SK-N-SH (cell line): ENCODE measurements around the gene SNX32. TPM values are rescaled to one million over a fixed set of nuclear protein-coding genes. Genes with fewer than 3 reads are reported as not detected.

ENCODE experiments used
- CTCF ChIA-PET: fragments of 300-600, 350-600 bp; formaldehyde crosslinking; extraction: SDS; loops from one replicate; lab custom pipeline; 2021; lab: Yijun Ruan, JAX
- POLR2A ChIA-PET: fragments of 350-600 bp; sonication (Branson Sonifier 250); formaldehyde crosslinking; extraction: SDS; loops from one replicate; lab custom pipeline; 2020; ENCODE audit warnings: antibody characterized with exemption, inconsistent platforms; lab: Yijun Ruan, JAX
- DNase-seq: peaks from one replicate; pipeline ENCODE4 v3.0.0; 2012
- H2AFZ ChIP-seq: fragments of 200-600 bp; sonication (generic); 2 replicates; pipeline ENCODE4 v1.8.1; 2016; ENCODE audit warnings: antibody characterized with exemption, mild to moderate bottlenecking, low read depth
- H3F3A ChIP-seq: fragments of 200-600 bp; sonication (generic); replicated peaks from 2 replicates; pipeline ENCODE3; 2016; ENCODE audit warnings: antibody characterized with exemption, mild to moderate bottlenecking; ENCODE audit not compliant: insufficient read depth
- H3K27ac ChIP-seq, 2 experiments: fragments of 200-500 bp in 1 of 2; fragments of 200-600 bp in 1 of 2; sonication (Bioruptor generic) in 1 of 2; sonication (generic), shearing (Covaris generic) in 1 of 2; 2 replicates each; pipeline versions ENCODE4 v1.5.1 to v1.6.1; 2014 to 2016; ENCODE audit warnings: low read depth in 2 of 2, inconsistent platforms in 1 of 2, low read length in 1 of 2, mild to moderate bottlenecking in 1 of 2, mixed read lengths in 1 of 2
- H3K27me3 ChIP-seq: fragments of 200-600 bp; sonication (generic), shearing (Covaris generic); 2 replicates; pipeline ENCODE4 v1.6.1; 2016; ENCODE audit warnings: mixed run types; ENCODE audit not compliant: insufficient read depth
- H3K36me3 ChIP-seq, 2 experiments: fragments of 200-500 bp in 1 of 2; fragments of 200-600 bp in 1 of 2; sonication (Bioruptor generic) in 1 of 2; sonication (generic) in 1 of 2; replicated peaks in 1 of 2; 2 replicates each; pipeline versions ENCODE3 to v1.5.1; 2014 to 2016; ENCODE audit warnings: low read length in 1 of 2, mild to moderate bottlenecking in 1 of 2; ENCODE audit not compliant: insufficient read depth in 2 of 2, control insufficient read depth in 1 of 2
- H3K4me1 ChIP-seq, 2 experiments: fragments of 200-500 bp in 1 of 2; fragments of 200-600 bp in 1 of 2; sonication (Bioruptor generic) in 1 of 2; sonication (generic), shearing (Covaris generic) in 1 of 2; 2 replicates each; pipeline versions ENCODE4 v1.5.1 to v1.6.1; 2014 to 2016; ENCODE audit warnings: low read depth in 1 of 2, low read length in 1 of 2, mixed run types in 1 of 2; ENCODE audit not compliant: insufficient read depth in 2 of 2, control insufficient read depth in 1 of 2
- H3K4me2 ChIP-seq: fragments of 200-600 bp; sonication (generic), shearing (Covaris generic); 2 replicates; pipeline ENCODE4 v1.6.1; 2017; ENCODE audit warnings: mixed run types
- H3K4me3 ChIP-seq, 2 experiments: fragments of 200-500 bp in 1 of 2; fragments of 200-600 bp in 1 of 2; sonication (Bioruptor generic) in 1 of 2; sonication (generic), shearing (Covaris generic) in 1 of 2; 2 replicates each; pipeline versions ENCODE4 v1.5.1 to v1.8.1; 2014 to 2016; ENCODE audit warnings: low read depth in 2 of 2, inconsistent platforms in 1 of 2, low read length in 1 of 2, mild to moderate bottlenecking in 1 of 2, mixed read lengths in 1 of 2, moderate library complexity in 1 of 2
- H3K79me2 ChIP-seq: fragments of 200-600 bp; sonication (generic); 2 replicates; pipeline ENCODE4 v1.8.1; 2017; ENCODE audit warnings: mild to moderate bottlenecking; ENCODE audit not compliant: insufficient read depth
- H3K9ac ChIP-seq: fragments of 200-600 bp; sonication (generic); 2 replicates; pipeline ENCODE4 v1.6.1; 2017; ENCODE audit warnings: mixed run types
- H3K9me2 ChIP-seq: fragments of 200-600 bp; sonication (generic); 2 replicates; pipeline ENCODE4 v1.6.1; 2017; ENCODE audit warnings: mixed run types
- H3K9me3 ChIP-seq: fragments of 200-600 bp; sonication (generic); 2 replicates; pipeline ENCODE4 v1.6.1; 2017; ENCODE audit warnings: mixed run types, mild to moderate bottlenecking, moderate library complexity
- H4K20me1 ChIP-seq: fragments of 200-600 bp; sonication (generic); 2 replicates; pipeline ENCODE4 v1.6.1; 2017; ENCODE audit warnings: mild to moderate bottlenecking, mixed run types; ENCODE audit not compliant: insufficient read depth
- ELF1 ChIP-seq: IDR thresholded peaks from 2 replicates; pipeline ENCODE4 v1.4.0; 2012
- EP300 ChIP-seq, 2 experiments: IDR thresholded peaks; 2 replicates each; pipeline versions ENCODE4 v1.4.0 to v1.6.1; 2012; ENCODE audit warnings: borderline replicate concordance in 1 of 2, low read depth in 1 of 2, low read length in 1 of 2
- FOXM1 ChIP-seq: IDR thresholded peaks from 2 replicates; pipeline ENCODE4 v1.4.0; 2012; ENCODE audit warnings: low read depth, mild to moderate bottlenecking
- GABPA ChIP-seq: IDR thresholded peaks from 2 replicates; pipeline ENCODE4 v1.4.0; 2012; ENCODE audit warnings: low read depth, mild to moderate bottlenecking
- MEF2A ChIP-seq: IDR thresholded peaks from 2 replicates; pipeline ENCODE4 v1.4.0; 2012; ENCODE audit warnings: low read depth, borderline replicate concordance
- MXI1 ChIP-seq: IDR thresholded peaks from 2 replicates; pipeline ENCODE4 v1.6.1; 2012; ENCODE audit warnings: mild to moderate bottlenecking, low read depth, low read length, improper control_type of control experiment
- NFIC ChIP-seq: IDR thresholded peaks from 2 replicates; pipeline ENCODE4 v1.4.0; 2012; ENCODE audit warnings: borderline replicate concordance
- RCOR1 ChIP-seq: fragments of 150-350 bp; IDR thresholded peaks from 2 replicates; pipeline ENCODE4 v1.6.1; 2017; ENCODE audit warnings: antibody characterized with exemption, low read length
- RFX5 ChIP-seq: IDR thresholded peaks from 2 replicates; pipeline ENCODE4 v1.6.1; 2012; ENCODE audit warnings: mild to moderate bottlenecking, improper control_type of control experiment, low read length
- SIN3A ChIP-seq: IDR thresholded peaks from 2 replicates; pipeline ENCODE4 v1.6.1; 2012; ENCODE audit warnings: low read depth, mild to moderate bottlenecking, low read length, moderate library complexity, borderline replicate concordance
- SMC3 ChIP-seq: IDR thresholded peaks from 2 replicates; pipeline ENCODE4 v1.6.1; 2012; ENCODE audit warnings: low read depth, low read length, improper control_type of control experiment
- TAF1 ChIP-seq: IDR thresholded peaks from 2 replicates; pipeline ENCODE4 v1.6.1; 2012; ENCODE audit warnings: low read depth, mild to moderate bottlenecking, low read length, moderate library complexity, borderline replicate concordance
- WGBS: methylation state at CpG from one replicate; pipeline ENCODE4 v1.1.6; 2017; ENCODE audit warnings: low lambda C conversion rate; 5-methylcytosine and 5-hydroxymethylcytosine counted together
- polyA plus RNA-seq, 3 experiments: library from polyadenylated mRNA; depleted of rRNA; stranded (reverse); fragments of >200 nt; gene quantifications; 2 replicates each; pipeline ENCODE4 v1.2.3, GENCODE V29; 2012
- TF ChIP-seq, protein P1 (sequence below): fragments of 200-600 bp; sonication (generic); IDR thresholded peaks from 2 replicates; pipeline ENCODE4 v1.6.1; 2017; ENCODE audit warnings: antibody characterized with exemption, mild to moderate bottlenecking, moderate library complexity
- TF ChIP-seq, protein P2 (sequence below): fragments of 150-350 bp; IDR thresholded peaks from 2 replicates; pipeline ENCODE4 v1.6.1; 2017; ENCODE audit warnings: antibody characterized with exemption, low read length, low read depth, borderline replicate concordance
- TF ChIP-seq, protein P3 (sequence below): IDR thresholded peaks from 2 replicates; pipeline ENCODE4 v1.4.0; 2012; ENCODE audit warnings: low read depth

The SNX32 gene
- polyA plus RNA-seq, 1 of the 3 experiments (the other 2 are of a cell fraction) = 1.0 TPM

DNA sequence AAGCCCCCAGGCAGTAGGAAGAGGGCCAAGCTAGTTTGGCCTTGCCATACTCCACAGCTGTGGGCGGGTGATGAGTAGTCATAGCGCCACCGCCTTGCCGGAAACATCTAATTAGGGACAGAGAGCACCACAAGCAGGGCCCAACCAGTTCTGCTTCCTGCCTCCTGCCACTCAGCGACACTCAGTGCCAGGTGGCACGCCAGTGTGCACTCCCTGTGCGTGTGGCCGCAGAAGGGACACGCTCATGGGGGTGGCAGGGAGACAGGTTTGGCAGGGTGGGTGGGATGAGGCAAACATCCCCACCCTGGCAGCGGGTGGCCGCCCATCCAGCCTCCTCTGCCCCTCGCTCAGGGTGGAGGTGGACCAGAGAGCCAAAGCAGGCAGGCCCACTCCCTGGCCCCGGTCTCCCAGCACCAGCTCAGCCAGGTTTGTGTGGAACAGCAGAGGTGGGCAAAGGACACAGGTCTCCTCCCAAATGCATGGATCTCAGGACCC lies 42.0 kb upstream of the SNX32 start:
- H3K27ac ChIP-seq = no peak overlapping the region
- no peak overlapping the region for H3K4me2 ChIP-seq
- H3K9ac ChIP-seq = no peak overlapping the region
- WGBS = 93% methylated on average over 7 of the region's 13 CpGs
- ChIA-PET POLR2A (no interaction called here), CTCF (interaction anchor here (3.0 to 19.1 kb wide), 4 partner anchors 10 to 79 kb away, joined by 7 to 152 read pairs (median 31); partner anchors contain the start of genes AP5B1 and KAT5)
- no peaks in the 10 kb centered on the region for H3F3A ChIP-seq
- H3K4me1 ChIP-seq = no peaks in the 10 kb centered on the region; a peak in 1 of 4 replicates
- no peak overlapping the region for H2AFZ ChIP-seq
- H3K27me3 ChIP-seq = peaks cover 27% of the 10 kb centered on the region
- no peak overlapping the region for H3K4me3 ChIP-seq
- no peaks in the 10 kb centered on the region for H3K9me2 ChIP-seq
- peak; percentile 33 for DNase-seq
- no peaks in the 10 kb centered on the region for H3K9me3 ChIP-seq
- no peaks in the 10 kb centered on the region for H3K79me2 ChIP-seq
- no peaks in the 10 kb centered on the region for H3K36me3 ChIP-seq
- no peaks in the 10 kb centered on the region for H4K20me1 ChIP-seq
- TF ChIP-seq NFIC (no peak), RFX5 (no peak)
- TF ChIP-seq, protein P1, sequence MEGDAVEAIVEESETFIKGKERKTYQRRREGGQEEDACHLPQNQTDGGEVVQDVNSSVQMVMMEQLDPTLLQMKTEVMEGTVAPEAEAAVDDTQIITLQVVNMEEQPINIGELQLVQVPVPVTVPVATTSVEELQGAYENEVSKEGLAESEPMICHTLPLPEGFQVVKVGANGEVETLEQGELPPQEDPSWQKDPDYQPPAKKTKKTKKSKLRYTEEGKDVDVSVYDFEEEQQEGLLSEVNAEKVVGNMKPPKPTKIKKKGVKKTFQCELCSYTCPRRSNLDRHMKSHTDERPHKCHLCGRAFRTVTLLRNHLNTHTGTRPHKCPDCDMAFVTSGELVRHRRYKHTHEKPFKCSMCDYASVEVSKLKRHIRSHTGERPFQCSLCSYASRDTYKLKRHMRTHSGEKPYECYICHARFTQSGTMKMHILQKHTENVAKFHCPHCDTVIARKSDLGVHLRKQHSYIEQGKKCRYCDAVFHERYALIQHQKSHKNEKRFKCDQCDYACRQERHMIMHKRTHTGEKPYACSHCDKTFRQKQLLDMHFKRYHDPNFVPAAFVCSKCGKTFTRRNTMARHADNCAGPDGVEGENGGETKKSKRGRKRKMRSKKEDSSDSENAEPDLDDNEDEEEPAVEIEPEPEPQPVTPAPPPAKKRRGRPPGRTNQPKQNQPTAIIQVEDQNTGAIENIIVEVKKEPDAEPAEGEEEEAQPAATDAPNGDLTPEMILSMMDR = no peak
- TF ChIP-seq, all 33 proteins: peak for 0

DNA sequence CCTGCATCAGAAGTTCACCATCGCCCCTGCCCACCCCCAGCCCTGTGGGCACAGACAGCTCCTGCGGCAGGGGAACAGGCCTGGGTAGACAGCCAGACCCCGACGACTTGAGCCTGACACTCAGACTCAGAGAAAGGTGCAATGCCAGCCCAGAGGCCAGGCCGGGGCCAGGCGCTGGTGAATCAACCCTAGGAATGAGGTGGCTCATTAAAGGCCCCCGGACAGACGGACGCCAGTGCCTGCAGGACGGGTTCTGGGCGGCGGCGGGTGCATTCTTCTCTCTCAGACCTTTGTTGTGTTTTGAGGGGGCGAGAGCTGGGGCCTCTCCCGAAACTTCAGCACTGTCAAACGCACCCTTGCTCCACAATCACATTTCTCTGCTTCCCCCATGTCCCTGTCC lies 41.3 kb upstream of the SNX32 start:
- no peak overlapping the region for H3K4me2 ChIP-seq
- peak; percentile 19 for DNase-seq
- no peak overlapping the region for H2AFZ ChIP-seq
- no peak overlapping the region for H3K27ac ChIP-seq
- CTCF ChIA-PET = interaction anchor here (0.6 to 19.1 kb wide), 4 partner anchors 11 to 154 kb away, joined by 3 to 152 read pairs (median 25); partner anchors contain the start of genes AP5B1 and SIPA1
- H3K4me3 ChIP-seq = no peak overlapping the region
- no peaks in the 10 kb centered on the region for H4K20me1 ChIP-seq
- WGBS = 88% methylated on average over 8 of the region's 16 CpGs
- H3K36me3 ChIP-seq = no peaks in the 10 kb centered on the region
- H3K9me3 ChIP-seq = no peaks in the 10 kb centered on the region
- H3K27me3 ChIP-seq = peaks cover 23% of the 10 kb centered on the region
- H3K79me2 ChIP-seq = no peaks in the 10 kb centered on the region
- H3F3A ChIP-seq = no peaks in the 10 kb centered on the region
- POLR2A ChIA-PET = no interaction called here
- H3K4me1 ChIP-seq = no peaks in the 10 kb centered on the region; a peak in 1 of 4 replicates
- TF ChIP-seq MXI1 = no peak
- H3K9ac ChIP-seq = no peak overlapping the region
- H3K9me2 ChIP-seq = no peaks in the 10 kb centered on the region

DNA sequence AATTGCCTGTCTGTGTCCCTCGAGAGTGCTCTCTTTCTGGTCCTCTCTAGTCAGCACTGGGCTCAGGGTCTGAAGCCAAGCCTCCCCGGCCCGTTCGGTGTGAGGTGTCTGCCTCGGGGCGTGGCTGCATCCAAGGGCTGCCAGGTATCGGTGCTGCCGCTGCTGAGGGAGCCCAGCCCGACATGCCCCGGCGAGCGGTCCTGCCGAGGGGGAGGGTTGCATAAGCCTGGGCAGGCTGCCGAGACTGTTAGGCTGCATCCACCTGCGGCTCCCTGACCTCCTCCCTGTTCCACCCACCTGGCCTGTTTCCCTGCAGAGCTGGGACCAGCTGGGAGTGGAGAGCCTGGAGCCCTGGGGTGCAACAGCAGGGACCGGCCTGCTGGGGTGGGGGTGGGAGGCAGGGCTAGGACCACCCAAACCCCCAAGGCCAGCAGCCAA lies 40.6 kb upstream of the SNX32 start:
- 90% methylated on average over 6 of the region's 16 CpGs for WGBS
- CTCF ChIA-PET = interaction anchor here (3.0 to 19.1 kb wide), 3 partner anchors 12 to 25 kb away, joined by 7 to 152 read pairs (median 43); partner anchors contain the start of gene AP5B1
- TF ChIP-seq MEF2A (no peak), GABPA (no peak), TAF1 (no peak), SMC3 (no peak), EP300 (IDR thresholded peaks at IDR 0.05; ENCODE audit: borderline replicate concordance in 1 of 2, low read depth in 1 of 2, low read length in 1 of 2) (no peak), SIN3A (no peak), FOXM1 (no peak), NFIC (no peak), RCOR1 (no peak), ELF1 (no peak)
- TF ChIP-seq, protein P2, sequence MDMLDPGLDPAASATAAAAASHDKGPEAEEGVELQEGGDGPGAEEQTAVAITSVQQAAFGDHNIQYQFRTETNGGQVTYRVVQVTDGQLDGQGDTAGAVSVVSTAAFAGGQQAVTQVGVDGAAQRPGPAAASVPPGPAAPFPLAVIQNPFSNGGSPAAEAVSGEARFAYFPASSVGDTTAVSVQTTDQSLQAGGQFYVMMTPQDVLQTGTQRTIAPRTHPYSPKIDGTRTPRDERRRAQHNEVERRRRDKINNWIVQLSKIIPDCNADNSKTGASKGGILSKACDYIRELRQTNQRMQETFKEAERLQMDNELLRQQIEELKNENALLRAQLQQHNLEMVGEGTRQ = no peak
- TF ChIP-seq, protein P3, sequence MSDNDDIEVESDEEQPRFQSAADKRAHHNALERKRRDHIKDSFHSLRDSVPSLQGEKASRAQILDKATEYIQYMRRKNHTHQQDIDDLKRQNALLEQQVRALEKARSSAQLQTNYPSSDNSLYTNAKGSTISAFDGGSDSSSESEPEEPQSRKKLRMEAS = no peak

More for the DNA sequence above, 40.6 kb upstream of the SNX32 start:
- no peak overlapping the region for H3K4me2 ChIP-seq
- no peaks in the 10 kb centered on the region for H3K79me2 ChIP-seq
- H3K4me1 ChIP-seq = no peaks in the 10 kb centered on the region; a peak in 1 of 4 replicates
- POLR2A ChIA-PET = no interaction called here
- H3F3A ChIP-seq = no peaks in the 10 kb centered on the region
- H3K9ac ChIP-seq = no peak overlapping the region
- peaks cover 16% of the 10 kb centered on the region for H3K27me3 ChIP-seq
- no peaks in the 10 kb centered on the region for H3K9me3 ChIP-seq
- no peak overlapping the region for H3K4me3 ChIP-seq
- no peak overlapping the region for H2AFZ ChIP-seq
- H3K9me2 ChIP-seq = no peaks in the 10 kb centered on the region
- peak; percentile 25 for DNase-seq
- H3K36me3 ChIP-seq = no peaks in the 10 kb centered on the region
- H4K20me1 ChIP-seq = no peaks in the 10 kb centered on the region
- no peak overlapping the region for H3K27ac ChIP-seq
